Effector CD4-positive, alpha-beta T cell (primary cell): ENCODE measurements around the gene CFAP410.
"Not testable (repeated sequence)": the region's sequence is repeated elsewhere in the genome, so short reads cannot be mapped to it uniquely, and the experiment has no call there.

ENCODE experiments used
- DNase-seq: peaks from one replicate; pipeline ENCODE4 v3.0.0-alpha.2; 2020

CFAP410 gene

DNA sequence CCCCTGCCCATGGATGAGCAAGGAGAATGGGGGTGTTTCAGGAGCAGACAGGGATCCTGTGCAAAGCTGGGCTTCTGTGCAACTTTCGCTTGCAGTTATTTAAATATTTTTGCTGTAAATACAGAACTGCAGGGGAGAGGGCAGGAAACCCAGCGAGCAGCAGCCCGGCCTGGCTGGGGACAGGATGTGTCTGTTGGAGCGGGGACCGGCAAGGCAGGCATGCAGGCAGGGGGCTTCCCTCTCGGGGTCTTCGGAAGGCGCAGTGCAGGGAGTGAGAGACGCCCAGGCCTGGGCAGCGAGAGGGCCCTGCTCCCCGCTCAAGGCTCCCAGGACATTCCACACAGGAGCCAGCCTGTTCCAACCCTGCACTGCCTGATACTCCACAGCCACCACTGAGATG, 55.2 kb downstream of the CFAP410 start:
- no peak for DNase-seq

DNA sequence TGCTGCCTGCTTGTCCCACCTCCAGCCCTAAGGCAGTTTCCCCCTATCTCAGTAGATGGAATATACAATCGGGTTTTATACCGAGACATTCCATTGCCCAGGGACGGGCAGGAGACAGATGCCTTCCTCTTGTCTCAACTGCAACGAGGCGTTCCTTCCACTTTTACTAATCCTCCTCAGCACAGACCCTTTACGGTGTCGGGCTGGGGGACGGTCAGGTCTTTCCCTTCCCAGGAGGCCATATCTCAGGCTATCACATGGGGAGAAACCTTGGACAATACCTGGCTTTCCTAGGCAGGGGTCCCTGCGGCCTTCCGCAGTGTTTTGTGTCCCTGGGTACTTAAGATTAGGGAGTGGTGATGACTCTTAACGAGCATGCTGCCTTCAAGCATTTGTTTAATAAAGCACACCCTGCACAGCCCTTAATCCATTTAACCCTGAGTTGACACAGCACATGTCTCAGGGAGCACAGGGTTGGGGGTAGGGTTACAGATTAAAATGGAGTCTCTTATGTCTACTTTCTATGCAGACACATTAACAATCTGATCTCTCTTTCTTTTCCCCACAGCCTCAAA, 55.9 kb downstream of the CFAP410 start:
- not testable (repeated sequence) for DNase-seq

DNA sequence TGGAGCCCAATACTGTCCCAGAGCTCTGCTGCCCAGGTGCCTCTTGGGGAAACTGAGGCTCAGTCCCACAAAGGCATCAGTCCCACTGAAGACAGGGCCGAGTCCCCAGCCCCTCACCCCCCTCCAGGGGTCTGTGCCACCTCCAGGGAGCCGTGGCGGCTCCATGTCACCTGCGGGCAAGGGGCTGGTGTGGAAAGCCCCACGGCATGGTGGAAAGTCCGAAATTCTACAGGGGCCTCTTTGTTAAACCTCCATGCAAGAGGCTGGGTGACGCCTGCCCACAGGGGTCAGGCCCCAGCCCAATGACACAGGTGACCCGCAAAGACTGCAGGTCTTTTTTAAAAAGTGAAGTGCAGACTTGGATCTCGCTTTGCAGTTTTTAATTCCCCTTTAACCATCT, 56.8 kb downstream of the CFAP410 start:
- no peak for DNase-seq

GRCh38 chr21:44281801-44282200, 57.4 kb downstream of the CFAP410 start:
- DNase-seq: no peak

GRCh38 chr21:44279354-44280260, 59.6 kb downstream of the CFAP410 start:
- DNase-seq: no peak
